ENCODE measurements around the gene TTC12.
"Not testable (repeated sequence)": the region's sequence is repeated elsewhere in the genome, so short reads cannot be mapped to it uniquely, and the experiment has no call there.

The TTC12 gene

DNA sequence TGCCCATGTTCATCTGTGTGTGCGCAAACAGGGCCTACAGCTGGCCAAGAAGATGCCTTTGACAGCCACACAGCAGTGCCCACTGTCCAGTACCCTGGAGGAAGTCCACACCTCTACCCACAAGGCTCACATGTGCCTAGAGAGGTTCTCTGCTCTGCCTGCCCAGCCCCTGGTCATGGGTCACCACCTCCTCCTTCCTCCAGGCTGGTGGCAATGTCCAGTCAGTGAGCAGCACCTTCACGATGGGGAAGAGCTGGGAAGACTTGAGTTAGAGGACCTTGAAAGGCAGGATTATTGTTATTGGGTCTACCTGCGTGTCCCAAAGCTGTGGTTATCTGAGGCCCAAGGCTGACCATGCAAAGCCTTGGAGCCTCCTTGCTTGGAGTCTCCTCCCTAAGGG, 28.4 kb upstream of the TTC12 start:
- DNase-seq: no peak

DNA sequence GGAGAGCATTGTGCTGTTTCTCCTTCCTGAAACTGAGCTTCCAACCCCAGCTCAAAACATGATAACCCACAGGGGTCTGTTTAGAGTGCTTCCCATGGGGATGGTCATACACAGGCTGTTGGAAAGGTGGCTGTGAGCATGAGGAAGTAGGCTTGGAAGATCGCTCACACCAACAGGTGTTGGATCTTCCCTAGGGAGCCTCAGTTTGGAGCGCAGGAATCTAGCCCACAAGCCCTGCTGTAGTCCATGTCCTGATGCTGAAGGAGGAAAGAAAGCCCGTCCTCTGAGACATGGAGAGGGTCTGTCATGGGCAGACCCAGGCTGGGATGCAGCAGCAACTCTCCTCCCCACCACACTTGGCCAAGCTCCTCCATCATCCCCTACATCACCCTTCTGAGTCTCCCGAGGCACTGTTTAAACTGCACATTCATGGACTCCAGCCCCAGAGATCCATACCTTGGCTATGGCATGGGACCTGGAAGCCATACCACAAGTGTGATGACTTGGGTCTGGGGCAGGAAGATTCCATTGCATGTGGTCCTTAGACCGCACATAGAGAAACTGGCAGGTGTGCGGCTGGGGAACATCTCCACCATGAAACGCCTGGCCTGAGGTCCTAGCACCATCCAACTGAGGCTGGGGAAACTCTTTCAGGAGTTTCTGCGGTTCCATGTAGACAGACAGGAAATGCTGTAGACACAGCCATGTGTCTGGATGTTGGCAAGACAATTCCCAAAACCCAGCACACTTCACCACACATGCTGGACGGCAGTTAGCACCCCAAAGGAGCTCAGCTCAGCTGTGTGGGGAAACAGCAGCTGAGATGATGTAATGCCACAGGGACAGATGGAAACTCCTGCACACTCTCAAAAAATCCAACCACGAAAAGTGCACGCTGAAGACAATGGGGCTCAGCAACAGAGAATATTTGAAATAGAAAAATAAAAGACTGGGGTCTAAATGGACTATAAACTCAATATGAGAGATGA, 27.6 kb upstream of the TTC12 start:
- DNase-seq: peak in 1 of 2 experiments; percentile 3

DNA sequence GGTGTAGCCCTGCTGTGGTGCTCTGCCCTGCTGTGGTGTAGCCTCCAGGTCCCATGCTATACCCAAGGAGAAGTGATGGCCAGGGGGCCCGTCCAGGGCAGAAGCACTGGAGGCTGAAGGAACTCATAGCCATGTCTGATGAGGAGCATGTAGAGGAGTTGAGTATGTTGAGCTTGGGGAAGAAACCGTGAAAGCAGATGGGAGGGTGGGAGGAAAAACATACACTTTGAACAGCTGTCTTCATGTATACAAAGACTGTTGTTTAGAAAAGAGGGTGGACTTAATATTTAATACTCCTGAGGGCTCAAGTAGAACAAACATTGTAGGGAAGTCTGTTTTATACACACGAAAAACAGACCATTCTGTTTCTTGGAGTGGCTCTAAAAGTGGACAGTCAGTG, 26.6 kb upstream of the TTC12 start:
- no peak for DNase-seq

DNA sequence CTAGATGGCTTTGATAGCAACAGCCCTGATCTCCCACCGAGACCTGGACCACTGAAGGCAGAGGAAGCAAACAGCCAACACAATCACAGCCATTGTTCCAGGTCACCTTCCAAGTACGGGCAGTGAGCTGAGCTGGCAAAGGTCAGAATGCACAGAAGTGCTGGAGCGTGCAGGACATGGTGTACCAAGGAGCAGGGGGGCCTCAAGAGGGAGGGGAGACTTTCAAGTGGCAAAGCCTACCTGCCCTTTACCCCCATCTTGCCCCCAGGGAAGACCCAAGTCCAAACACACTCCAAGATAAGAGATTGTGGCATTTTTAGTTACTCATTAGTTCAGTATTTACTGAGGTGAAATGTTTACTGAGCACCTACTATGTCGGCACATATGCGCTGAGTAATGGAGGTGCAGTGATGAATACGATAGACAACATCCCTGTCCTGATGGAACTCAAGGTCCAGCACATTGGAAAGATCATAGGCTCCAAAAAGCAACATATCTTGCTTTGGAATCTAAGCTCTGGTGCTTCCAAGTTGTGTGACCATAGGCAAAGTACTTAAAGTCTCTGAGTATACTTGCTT, 26.0 kb upstream of the TTC12 start:
- DNase-seq: no peak

DNA sequence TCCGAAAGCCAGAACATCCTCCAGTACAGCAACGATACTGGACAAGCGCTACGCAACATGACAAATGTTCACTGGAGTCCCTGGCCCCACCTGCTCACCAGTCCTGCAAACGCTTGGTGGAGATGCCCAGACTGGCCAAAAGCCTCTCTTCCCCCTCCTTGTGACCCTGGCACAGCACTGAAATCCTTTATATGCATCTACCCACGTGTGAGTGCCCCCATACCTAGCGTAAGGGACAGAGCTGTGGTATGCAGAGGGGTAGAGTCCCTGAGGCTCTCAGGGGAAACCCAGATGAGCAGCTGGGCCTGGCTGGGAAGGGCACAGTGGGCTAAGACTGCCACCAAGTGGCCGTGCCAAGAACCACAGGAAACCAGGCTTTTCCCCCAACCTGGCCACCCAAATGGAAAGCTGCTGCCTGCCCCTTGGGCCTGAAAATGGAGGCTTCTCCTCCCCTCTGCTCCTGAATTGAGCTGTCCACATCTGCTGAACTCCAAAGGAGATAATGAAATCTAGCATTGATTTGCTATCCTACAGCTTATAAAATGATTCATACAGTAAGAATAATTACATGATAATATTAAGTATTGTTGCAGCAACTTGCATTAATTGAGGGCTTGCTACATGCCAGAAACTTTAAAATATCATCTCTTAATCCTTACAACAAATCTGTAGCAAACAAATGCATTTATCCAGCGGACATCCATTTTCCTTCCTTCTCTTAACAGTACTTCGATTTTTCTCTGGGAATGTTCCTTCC, 24.8 kb upstream of the TTC12 start:
- DNase-seq: peak; percentile 27 to 41

DNA sequence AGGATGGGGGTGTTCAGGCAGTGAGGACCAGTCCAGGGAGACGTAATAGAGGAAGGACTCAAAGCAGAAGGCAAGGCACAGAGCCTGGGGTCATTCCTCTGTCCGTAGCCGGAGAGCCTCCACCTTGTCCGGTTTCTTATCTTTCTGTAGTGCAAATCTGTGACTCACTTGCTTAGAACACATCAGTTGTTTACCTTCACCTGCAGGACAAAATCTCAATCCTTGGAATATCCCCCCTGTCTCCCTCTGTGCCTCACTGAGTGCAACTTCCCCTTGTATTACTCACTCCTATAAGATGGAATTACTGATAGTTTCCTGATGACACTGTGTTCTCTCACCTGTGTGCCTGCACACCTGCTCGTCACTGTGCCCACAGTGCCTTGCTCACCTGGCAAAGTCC, 20.4 kb upstream of the TTC12 start:
- DNase-seq: no peak

DNA sequence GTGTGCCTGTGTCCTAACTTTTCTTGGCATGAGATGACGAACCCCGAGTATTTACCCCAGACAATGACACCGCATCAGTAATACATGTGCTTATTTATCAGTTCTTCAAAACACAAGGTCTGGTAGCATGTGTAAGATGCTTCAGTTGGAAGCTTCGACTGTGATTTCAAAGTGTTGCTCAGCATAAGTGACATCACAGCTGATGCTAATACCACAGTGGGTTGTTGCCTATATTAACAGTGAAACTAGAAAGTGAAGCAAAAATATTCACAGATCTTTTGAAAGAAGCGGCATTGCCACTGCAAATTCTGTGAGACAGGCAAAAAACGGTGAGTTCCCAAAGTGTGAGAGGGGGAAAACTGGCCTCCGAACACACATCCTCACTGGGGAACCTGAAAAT, 18.4 kb upstream of the TTC12 start:
- DNase-seq: no peak

DNA sequence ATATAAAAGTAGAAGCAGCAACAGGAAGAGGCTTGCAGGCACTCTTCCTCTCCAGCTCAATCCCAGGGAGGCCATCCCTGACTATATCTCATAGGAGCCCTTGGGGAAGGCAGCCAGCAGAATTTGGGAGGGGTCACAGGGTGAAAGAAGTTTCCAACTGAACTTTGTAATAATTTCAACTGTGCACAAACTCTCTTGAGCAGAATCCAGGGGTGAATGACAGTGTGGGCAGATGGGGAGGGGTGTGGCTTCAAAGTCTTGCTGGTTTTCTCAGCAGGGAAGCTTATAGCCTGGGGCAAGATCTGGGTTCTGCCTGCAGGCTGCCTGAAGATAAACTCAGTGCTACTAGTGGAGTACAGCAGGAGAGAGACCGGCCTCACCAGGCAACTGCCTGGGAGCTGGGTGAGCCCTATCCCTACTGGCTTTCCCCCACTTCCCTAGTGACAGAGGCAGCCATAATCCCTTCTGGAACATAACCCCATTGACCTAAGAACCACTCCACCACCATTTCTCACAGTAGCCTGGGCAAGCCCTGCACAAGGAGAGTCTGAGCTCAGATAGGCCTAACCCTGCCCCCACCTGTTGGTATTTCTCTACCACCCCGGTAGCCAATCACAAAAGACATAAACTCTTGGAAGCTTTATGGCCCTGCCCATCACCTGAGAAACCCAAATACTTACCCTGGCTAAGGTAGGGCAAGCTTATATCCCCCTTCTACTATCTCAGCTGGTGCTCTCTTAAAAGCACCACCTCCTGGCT, 17.8 kb upstream of the TTC12 start:
- no peak for DNase-seq

DNA sequence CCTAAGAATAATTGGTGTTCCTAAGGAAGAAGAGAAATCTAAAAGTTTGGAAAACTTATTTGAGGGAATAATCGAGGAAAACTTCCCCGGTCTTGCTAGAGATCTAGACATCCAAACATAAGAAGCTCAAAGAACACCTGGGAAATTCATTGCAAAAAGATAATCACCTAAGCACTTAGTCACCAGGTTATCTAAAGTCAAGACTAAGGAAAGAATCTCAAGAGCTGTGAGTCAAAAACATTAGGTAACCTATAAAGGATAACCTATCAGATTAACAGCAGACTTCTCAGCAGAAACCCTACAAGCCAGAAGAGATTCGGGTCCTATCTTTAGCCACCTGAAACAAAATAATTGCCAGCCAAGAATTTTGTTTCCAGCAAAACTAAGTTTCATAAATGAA, 15.9 kb upstream of the TTC12 start:
- not testable (repeated sequence) for DNase-seq

DNA sequence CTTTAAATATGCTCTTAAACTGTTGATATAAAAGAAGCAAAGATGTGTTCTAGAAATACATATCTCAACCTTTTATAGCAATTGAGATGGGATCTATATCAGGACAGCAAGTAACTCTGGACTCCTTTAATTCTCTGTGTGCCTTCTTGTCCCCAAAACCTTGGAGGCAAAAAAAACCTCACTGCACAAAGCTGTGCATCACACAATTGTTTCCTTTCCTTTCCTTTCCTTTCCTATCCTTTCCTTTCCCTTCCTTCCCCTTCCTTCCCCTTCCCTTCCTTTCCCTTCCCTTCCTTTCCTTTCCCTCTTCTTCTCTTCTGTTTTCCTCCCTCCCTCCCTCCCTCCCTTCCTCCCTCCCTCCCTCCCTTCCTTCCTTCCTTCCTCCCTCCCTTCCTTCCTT, 9.5 kb upstream of the TTC12 start:
- no peak for DNase-seq

DNA sequence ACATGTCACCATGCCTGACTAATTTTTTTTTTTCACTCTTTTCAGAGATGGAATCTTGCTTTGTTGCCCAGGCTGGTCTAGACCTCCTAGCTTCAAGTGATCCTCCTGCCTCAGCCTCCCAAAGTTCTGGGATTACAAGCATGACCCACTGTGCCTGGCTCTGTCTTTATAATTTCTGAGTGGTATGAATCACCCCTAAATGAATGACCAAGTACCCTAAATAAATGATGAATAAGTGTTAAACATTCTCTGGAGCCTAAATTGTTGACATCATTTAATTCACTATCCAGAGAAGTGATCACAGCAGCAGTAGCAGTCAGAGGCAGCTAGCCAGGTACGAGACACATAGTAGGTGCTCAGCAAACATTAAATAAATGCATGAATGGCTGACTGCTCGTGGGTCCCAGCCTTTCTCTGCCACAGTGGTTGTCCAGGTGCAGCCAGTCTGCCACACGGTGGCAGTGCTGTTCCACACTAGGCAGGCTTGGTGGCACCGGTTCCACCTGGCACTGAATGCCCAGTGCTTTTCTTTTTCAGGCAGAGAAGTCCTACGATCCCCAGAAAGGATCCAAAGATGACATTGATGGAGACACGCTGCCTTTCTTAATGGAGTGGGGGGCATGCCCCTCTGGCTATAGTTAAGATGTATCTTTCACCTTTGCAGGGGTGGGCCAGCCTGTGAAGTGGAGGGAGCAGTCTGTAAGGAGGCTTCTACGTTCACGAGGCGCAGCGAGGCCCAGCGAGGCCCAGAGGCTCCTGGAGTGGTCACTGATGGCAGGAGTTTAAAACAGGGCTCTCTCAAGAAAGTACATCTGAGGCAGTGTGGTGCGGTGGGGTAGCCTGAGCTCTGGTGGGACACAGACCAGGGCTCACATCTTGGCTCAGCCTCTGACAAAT, 8.7 kb upstream of the TTC12 start:
- DNase-seq: peak; percentile 58 to 61

DNA sequence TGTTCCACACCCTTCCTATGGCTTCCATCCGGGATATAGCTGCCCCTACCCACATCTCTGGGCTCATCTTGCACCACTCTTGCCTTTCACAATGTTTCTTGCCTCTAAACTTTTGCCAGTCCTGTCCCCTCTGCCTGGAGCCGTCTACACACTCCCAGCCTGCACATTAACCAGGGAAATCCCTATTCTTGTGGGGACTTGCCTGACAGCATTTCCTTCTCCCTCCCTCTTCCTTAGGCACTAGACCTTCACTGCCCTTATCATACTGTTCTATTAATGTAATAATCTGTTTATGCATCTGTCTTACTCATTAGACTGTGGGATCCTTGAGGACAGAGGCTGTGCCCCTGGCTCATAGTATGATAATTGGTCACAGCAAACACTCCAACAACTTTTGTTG, 5.8 kb upstream of the TTC12 start:
- DNase-seq: no peak

DNA sequence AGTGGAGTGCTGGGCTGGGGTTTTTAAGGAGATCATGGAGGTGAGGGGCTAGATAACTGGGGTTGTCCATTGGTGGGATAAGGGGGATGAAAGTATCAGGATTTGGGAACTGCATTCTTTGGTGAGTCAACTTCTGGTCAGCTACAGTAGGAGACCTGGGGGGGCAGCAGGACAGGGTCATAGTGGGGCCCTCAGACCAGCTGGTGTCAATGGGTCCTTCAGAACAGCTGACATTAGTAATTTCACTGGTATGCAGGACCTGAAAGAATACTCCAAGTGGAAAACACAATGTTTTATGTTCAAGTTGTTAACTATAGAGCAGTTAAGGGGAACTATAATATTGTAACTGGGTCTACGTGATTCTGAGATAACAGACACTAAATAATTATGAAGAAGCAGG, 2.8 kb upstream of the TTC12 start:
- DNase-seq: no peak

DNA sequence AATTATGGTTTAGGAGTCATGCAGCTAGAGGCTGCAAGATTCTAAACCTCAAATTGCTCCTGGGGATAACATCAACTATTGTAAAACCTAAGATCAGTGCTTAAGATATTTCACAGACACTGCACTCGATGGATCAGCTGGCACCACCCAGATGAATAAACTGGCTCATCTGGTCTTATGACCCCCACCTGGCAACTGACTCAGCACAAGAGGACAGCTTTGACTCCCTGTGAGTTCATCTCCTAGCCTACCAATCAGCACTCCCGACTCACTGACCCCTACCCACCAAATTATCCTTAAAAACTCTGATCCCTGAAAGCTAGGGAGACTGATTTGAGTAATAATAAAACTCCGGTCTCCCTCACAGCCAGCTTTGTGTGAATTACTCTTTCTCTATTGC, 782 bp upstream of the TTC12 start:
- DNase-seq: no peak

DNA sequence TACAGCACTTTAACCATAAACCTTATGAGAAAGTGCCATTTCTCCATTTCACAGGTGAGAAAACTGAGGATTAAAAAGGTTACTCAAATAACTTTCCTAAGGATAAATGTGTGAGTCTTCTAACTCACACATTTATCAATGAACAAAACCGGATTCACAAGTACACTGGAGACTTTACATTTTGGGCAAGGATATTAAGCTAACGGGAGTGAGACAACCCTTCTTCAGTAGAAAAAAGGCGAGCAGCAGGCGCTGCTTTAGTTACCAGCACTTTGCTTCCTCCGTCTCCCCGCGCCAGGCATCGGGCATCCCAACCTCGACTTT, 356 bp upstream of the TTC12 start:
- no peak for DNase-seq

DNA sequence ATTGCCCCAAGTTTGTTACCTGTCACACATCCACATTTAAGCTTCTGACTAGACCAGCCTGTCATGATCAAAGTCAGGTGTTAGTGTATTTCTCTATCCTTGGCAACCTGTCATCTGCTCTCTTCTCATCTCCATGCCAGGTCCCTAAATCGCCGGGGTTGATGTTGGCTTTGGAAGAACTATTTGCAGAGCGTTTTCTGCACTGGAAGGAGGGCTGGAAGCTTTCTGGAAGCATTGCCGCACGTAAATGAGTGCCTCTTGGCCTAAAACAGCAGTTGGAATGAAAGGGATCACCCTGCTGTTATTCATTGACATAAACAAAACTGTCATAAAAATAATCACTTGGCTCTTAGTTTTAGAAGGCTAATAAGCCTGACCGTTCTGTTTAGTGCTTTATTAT, 1.4 kb downstream of the TTC12 start:
- no peak for DNase-seq

DNA sequence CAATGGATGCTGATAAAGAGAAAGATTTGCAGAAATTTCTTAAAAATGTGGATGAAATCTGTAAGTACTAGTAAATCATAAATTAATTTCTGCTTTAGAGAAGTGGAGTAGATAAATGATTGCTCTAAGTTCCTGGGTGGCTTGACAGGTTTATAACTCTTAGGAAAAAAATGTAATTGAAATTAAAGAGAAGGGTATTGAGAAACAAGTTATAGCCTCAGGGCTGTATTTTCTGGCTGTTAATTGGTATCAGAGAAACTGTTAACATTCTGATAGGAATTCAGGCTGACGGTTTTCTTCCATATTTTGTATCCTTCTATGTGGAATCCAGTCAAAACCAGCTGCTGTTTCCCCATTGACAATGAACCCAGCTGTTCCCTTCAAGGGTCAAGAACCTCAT, 1.9 kb downstream of the TTC12 start:
- no peak for DNase-seq

DNA sequence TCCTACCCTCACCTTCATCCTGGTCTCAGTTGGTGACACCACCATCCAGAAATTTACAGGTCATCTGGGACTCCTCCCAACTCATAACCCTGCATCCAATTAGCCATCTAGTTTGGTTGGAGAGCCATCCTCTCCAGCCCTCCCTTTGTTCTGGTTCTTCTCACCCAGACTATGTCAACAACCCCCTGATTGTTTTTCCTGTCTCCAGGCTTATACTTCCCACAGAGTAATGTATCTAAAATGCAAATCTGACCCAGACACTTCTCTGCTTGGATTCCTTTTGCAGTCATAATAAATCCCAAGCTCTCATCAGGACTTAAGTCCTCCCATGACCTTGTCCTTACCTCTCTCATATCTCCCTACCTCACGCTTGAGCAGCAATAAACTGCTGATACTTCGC, 3.0 kb downstream of the TTC12 start:
- DNase-seq: no peak

DNA sequence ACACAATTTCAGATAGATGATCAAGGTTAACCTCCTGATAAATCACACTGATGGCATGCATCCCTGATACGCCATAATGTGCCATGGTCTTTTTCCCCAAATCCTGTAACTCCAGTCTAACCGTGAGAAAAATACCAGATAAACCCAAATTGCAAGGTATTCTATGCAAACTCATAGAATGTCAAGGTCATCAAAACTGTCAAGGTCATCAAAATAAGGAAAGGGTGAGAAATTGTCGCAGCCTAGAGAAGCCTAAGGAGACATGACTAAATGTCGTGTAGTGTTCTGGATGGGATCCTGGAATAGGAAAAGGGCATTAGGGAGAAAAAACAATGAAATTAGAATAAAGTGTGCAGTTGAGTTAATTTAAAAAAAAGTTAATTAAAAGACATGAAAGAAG, 4.7 kb downstream of the TTC12 start:
- no peak for DNase-seq

DNA sequence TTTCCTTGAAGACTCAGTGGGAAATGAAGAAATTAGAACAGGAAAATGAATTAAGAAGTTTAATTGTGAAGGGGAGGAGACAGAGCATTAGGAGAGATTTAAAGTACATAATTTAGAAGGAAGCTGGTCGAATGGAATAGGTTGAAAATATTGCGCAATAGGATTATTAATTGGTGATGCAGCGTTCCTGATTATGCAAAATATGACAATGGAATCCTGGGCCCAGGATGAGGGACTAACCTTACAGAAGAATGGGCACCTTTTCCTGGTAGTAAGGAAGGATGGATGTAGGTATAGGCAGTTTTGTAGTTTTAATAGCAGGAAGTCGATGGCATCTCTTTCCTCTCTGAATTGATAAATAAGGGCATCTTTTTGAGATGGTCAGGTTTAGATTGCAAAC, 7.8 kb downstream of the TTC12 start:
- no peak for DNase-seq

DNA sequence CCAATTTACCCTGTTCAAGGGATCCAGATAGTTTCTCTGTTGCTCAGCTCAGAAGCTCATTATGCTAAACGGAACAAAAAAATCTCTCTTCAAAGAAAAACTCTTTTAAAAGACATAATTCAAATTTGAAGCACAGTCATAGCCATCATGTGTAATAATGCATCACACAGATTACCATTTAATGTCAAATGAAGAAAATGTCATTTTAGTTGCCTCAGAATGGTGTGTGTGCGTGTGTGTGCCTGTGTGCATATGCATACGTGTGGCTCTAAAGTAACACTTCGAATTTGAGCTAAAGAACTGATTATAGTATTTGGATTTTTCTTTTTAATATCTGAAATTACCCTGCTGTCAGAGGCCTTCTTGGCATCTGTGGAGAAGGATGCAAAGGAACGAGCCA, 9.9 kb downstream of the TTC12 start:
- no peak for DNase-seq

DNA sequence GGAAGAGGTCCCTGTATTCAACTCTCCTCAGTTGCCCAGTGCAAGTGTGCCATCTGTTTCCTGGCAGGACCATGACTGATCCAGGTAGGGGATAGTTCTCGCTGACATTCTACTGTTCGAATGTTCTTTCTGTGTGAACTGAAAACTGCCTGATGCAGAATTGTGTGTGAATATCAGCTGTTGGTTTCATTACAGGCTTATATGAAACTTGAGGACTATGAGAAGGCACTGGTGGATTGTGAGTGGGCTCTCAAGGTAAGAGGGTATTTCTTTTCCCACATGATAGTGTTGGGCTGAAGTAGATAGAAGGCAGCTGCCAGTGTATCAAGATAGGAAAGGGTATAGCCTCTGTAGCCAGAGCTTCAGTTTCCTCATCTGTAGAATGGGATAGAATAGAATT, 15.3 kb downstream of the TTC12 start:
- DNase-seq: no peak

Data from SHP77 (cell line).